Stimulated activated CD4-positive, alpha-beta T cell treated with anti-CD3 and anti-CD28 coated beads, Interleukin-4, amount 100 ng/mL, for 4 hours (primary cell): ENCODE data around the gene ALOXE3.

Experiments used
- DNase-seq, 2 experiments: peaks; one replicate each; pipeline ENCODE4 v3.0.0-alpha.2; 2020

ALOXE3 gene

DNA sequence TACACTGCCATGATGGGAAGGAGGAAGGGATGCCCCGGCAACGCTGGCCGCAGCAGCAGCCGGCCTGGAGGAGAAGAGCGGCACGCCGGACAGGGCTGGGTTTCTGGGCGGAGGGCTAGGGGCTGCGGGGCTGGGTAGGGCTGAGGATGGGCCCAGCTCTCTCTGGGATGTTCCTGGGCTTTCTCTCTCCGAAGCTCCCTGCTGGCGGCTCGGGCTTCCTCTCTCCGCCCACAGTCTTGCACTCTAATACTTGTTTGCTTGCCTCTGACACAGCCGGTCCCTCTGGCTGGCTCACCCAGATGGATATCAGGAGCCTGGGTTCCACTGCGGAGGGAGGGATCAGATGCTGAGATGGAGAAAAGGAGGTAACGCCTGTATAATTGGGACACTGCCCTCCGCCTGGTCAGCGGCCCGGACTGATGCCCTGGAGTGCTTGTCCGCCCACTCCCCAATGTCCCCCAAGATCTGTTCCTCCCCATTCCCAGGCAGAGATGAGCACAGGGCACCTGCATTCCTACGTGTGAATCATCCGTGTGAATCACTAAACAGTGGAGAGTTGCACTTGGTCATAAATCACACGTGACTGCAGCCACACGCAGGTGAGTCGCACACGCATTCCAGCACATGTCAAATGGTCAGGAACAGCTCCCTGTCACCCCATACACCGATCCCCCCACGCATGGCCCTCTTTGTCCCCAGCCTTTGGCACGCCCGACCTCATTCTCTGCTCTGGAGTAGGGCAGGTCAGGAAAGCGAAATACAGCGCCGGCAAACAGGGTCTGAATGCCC, at the start of gene ALOXE3:
ALOXE3 (minus strand) TSS at position 535 of the 789 bp plus-strand sequence; CDS start at position 11, 524 bp downstream.
- DNase-seq: peak in 1 of 2 experiments; percentile 50

DNA sequence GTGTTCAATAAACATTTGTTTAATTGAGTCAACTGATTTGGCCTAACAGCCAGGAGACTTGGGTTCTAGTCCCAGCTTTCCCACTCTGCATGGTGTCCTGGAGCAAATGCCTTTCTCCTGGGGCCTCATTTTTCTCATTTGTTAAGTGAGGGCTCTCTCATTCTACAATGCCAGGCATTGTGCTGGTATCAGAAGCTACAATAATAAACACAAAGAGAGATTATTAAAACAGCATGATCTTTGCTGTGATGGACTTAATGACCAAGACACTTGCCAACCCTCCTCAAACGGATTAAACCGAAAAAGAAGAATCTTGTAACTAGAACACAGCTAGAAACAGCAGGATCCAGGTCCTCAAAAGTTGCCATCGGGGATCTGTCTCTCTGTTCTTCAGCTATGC, 49.2 kb upstream of the ALOXE3 start:
- DNase-seq: no peak

DNA sequence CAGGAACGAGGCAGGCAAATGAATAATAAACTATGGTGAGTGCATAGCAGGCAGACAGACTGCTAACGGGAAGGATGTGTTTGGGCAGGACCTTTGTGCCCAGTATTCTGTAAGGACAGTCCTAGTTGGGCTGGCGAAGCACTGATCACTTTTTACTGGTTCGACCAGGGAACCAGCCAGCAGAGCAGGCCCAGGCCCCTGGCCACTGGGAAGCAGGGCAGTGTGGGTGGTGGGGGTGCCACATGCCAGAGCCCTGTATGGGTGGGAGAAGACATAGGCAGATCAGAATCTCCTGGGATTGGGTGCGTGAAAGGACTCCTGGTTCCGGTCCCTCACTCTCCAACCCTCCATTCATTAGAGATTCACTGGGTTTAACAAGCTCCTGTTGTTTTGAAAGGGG, 48.4 kb upstream of the ALOXE3 start:
- DNase-seq: no peak

DNA sequence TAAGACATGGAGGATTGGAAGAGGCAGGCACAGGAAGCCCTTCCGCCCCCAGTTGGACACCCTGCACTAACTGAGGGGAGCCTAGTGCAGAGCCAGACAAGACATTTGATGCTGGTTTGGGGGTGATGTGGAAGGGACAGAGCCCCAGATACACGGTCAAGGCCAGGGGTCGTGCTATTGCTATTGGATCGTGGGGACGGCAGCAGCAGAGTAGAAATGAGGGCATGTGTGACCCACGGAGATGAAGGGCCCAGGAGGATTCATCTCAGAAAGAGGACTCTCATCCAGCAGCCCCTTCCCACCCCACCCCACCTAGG, 46.5 kb upstream of the ALOXE3 start:
- DNase-seq: no peak

DNA sequence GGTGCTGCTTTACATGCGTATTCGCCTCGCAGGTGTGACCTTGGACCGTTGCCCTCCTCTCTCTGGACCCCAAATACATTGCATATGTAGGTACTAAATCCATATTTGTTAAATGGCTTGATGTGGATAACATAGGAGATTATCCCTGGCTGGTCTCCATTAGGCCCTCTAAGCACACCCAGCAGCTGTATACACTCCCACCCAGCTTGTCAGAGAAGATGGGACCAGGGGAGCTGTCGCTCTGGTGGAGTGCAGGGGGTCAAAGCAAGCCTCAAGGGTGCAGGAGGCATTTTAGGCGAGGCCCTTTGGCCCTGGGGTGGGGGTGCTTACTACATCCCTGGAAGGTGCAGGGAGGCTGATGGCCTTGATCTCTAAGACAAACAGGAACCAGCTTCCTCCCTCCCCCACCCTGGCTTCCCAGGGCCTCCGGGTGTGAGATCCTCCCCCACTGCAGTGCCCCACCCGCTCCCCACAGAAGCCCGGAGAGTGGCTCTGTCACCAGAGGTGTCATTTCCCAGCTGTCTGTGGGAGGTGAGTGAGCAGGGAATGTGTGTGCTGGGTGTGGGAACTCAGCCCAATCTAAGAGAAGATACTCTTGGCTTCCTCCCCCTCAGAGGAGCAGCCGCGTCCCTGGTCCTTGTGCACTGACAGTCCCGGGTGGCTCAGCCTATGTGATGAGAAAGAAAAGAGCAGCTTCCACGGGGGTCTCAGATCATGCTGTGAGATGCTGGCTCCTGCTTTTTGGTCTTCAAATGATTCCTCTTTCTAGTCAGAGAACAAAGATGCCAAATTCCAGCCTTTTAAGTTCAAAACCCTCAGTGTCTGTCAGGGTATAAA, 45.9 kb upstream of the ALOXE3 start:
- DNase-seq: peak; percentile 60 to 62

DNA sequence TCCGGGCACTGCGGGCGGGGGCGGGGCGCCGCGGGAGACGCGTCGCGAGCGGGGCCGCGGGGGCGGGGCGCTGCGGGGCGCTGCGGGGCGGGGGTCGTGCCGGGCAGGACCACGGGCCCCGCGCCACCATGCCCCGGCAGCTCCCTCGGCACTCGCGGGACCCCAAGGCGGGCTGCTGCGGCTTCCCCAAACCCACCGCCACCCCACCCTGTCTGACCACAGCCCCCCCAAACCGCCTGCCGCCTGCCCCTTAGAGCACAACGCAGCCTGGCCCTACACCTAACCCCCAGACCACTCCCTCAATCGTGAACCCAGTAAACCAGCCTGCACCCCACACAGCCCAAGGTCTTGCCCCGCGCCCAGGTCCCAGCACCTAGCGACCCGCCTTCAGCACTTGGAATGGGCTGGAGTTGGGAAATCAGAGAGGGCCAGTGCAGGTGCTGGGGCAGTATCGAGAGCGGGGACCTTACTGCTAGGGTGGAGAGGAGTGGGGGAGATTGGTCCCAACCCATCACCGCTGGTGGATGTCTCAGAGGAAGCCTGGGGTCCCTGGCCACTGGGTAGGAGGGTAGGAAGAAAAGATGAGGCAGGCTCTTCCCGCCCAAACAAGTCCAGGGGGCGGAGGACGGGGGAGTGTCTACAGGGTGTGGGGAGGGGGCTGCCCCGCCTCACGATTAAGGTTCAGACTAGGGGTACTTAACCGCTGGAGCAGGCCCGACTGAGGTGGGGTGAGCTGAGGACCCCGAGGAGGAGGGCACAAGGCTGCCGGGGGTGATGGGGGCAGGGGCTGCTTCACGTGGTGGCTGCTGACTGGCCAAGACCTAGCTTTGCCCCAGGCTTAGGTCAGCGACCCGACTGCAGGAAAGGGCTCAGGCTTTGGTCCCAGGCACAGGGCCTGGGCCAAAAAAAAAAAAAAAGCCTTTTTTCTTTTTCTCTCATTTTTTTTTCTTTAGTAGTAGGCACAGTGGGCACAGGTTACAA, 45.0 kb upstream of the ALOXE3 start:
- DNase-seq: no peak

DNA sequence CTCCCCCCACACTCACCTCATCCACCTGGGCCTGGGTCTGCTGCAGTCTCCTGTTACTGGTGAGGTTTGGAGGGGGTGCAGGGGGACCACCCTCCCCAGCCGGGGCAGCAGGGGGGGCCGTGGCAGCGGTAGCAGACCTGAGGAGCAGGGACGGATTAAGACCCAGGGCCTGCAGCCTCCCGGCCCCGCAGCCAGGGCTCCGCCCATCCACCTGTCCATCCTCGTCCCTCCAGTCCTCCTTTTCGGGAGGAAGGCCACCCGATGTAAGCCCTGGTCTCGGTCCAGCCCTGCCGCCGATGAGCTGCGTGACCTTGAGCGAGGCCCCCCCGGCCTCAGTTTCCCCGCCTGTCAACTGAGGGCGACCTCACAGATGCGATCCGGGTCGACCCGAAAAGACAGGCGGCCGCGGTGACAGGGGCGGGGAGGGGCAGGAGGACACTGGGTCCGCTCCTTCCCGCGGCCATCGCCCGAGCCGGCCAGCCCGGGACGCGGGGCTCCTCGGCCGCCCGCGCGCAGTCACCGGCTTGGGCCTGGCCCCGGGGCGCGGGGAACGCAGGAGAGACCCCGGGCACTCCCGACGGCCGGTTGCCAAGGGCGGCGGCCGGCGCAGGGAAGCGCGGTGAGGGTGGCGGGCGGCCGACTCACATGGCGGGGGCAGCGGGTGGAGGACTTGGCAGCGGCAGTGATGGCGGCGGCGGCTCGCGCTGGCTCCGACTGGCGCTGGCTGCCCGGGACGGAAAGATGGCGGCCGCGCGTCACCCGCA, 44.1 kb upstream of the ALOXE3 start, which contains the start of gene VAMP2:
VAMP2 (minus strand) TSS at position 716 of the 764 bp plus-strand sequence; CDS start at position 647, 69 bp downstream.
- peak; percentile 75 to 82 for DNase-seq

DNA sequence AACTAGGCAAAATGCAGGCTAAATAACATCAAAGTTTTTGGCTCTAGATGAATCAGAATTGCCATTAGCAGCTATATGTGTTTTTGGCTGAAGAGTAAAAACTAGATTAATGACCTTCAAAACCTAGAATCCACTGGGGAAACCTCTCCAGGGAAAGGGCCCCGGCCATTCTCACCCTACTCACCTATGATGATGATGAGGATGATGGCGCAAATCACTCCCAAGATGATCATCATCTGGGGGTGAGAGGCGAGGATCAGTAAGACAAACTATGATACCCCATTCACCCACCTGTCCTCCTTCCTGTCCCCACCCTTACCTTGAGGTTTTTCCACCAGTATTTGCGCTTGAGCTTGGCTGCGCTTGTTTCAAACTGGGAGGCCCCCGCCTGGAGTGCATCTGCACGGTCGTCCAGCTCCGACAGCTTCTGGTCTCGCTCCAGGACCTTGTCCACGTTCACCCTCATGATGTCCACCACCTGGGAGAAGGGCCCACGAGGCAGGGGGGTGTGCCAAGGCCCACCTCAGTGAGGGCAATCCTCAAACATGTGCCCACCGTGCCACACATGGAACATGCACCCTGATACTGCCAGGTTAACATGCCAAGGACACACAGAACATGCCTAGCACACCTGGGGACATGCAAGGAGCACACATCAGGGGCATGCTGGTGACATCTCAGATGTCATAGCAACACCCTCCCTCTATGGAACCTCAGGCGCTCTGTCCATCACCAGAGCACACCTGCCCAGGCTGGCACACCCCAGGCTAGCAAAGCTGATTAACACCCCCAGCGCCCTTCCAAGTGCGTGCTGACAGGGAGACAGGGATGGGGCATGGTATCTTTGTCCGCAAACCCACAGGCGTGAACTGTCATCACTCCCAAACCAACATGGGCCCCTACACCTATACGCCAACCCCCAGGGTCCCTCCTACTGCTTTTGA, 43.2 kb upstream of the ALOXE3 start:
- DNase-seq: no peak

DNA sequence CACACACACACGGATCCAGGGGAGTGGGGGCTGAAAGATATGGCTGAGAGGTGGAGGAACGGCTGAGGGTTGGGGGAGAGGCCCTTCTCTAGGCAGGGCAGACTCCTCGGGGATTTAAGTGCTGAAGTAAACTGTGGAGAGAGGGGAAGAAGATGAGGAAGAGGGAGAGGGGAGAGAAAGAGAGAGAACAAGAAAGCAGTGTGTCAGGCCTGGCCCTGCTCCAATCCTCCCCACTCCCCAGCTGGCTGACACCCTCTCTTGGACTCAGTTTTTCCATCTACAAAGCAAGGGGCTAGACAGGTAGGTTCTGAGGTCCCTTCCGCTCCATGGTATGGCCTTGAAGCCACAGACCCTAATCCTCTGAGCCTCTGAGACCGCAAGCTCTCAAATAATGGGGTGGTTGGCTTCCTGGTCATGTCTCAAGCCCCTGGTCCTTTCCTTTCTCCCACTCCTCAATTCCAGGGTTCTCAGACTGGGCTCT, 42.5 kb upstream of the ALOXE3 start:
- no peak for DNase-seq

DNA sequence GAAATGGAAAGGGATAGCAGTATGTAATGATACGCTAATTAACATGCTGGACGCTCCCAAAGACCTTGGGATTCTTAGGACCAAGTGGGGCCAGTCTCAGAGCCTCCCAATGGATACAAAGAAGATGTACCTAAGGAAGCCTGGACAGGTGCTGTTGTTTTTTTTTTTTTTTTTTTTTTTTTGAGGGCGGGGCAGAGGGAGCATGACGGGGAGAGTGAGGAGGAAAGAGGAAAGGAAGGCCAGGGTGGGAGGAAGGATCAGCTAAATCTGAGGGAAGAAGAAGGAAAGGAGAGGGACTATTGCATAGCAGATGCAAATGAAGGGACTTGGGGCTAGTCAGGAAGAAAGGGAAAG, 41.9 kb upstream of the ALOXE3 start:
- DNase-seq: no peak

DNA sequence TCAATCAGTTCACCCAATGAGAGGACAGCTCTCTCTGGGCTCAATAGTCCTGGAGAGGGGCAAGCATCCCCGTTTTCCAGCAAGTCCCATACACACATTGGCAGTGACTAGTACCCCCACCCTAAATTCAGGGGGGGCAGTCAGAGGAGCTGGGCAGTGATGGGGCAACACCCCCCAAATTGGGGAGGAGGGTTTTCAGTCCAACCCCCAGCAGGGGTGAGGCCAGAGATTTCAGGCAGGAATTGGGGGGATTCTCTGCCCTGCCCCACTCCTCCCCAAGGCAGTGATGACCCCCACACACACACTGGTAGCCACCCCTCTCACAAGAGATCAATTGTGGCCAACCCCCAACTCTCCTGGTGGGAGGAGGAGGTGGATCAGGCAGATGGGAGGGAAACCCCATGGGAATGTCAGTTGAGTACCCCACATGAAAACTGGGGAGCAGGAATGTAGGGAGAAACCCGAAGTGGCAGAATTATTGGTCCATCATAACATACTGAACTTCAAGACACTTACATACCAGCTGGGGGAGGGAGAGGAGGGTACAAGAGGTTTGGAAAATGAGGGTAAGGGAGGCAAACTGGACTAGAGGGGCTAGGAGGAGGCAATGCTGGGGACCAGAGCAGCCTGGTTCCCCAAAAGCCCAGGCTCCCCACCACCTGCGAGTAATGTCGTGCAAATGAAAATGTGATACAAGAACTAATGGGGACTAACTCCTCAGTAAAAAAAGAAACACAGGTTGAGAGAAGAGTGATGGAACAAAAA, 41.3 kb upstream of the ALOXE3 start:
- no peak for DNase-seq

DNA sequence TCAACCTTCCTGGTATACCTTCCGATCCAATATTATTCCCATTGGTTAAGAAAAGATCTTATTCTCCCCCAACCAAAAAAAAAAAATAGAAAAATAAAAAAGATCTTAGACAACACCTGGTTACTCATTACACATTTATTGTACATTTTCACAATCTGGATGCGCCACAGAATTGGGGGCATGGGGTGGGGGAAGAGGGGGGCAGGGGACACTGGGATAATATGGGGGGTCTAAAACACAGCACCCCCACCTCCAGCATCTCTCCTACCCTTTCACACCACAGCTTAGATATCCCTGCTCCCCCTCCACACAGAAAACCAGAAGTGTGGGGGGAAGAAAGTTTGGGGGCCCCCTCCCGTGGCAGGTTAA, 40.7 kb upstream of the ALOXE3 start:
- no peak for DNase-seq

DNA sequence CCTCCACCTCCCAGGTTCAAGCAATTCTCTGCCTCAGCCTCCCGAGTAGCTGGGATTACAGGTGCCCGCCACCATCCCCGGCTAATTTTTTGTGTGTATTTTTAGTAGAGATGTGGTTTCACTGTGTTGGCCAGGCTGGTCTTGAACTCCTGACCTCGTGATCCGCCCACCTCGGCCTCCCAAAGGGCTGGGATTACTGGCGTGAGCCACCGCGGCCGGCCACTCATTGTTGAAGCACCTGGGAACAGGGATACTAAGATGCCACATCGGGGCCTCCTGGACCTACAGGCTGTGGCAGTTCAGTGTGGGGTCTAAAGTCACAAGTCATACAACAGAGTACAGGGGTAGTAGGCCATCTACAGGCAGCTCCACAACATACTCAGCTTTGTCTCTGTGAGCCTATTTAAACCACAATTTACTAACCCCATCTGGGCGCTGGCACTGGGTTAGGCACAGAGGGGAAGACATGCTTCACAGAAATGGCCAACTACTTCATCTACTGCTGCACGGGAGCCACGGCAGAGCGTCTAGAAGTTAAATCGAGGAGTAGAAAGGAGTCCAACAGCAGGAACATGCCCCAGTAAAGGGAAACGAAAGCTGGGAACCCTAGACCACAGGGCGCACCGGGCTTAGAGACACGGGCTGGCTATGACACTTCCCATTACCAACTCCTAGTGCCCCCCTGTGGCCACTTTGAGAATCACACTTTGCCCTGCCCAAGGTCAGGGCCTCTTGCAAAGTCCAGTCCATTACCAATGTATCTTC, 40.1 kb upstream of the ALOXE3 start:
- peak; percentile 77 to 78 for DNase-seq

DNA sequence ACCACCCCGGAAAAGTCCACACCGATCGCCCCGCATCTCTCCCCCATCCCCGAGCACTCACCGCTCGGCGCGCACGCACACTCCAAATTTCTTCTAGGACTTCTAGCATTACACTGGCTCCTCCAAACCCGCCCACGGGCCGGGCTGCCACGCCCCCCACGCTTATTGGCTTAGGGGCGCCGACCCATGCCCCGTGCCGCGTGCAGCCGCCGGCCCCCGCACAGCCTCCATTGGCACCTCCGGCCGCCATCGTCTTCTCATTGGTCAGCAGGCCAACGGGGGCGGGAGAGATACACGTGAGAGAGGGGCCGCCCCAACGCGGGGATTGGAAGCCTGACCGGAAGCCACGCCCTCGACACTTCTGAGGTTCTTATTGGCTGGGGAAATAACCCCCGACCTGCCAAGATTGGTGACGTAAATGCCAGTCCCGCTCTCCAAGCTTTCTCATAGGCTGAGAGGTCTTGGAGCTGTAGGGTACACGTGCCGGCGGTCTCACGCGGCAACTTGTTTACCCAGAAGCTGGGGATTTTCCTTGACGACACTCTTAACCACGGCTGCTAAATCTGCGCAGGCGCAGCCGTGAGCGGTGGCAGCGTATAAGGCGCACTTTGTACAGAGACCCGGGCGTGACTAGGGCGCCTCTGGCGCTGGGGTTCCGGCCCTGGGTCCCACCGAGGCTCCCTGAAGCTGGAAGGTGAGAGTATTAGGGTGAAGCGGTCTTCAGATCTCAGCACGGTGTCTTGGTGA, 38.1 kb upstream of the ALOXE3 start:
- DNase-seq: peak; percentile 99 to 100

DNA sequence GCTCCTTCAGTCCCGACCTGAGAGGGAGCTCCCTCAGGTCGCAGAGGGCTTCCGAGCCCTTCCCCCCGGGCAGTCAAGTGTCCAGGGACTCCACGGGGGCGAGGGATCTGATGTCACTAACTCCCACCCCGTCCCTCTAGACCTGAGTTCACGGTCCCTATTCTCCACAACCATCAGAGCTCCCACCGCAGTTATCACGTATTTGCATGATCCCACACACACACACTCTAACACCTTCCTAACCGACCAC, 37.6 kb upstream of the ALOXE3 start:
- DNase-seq: no peak

DNA sequence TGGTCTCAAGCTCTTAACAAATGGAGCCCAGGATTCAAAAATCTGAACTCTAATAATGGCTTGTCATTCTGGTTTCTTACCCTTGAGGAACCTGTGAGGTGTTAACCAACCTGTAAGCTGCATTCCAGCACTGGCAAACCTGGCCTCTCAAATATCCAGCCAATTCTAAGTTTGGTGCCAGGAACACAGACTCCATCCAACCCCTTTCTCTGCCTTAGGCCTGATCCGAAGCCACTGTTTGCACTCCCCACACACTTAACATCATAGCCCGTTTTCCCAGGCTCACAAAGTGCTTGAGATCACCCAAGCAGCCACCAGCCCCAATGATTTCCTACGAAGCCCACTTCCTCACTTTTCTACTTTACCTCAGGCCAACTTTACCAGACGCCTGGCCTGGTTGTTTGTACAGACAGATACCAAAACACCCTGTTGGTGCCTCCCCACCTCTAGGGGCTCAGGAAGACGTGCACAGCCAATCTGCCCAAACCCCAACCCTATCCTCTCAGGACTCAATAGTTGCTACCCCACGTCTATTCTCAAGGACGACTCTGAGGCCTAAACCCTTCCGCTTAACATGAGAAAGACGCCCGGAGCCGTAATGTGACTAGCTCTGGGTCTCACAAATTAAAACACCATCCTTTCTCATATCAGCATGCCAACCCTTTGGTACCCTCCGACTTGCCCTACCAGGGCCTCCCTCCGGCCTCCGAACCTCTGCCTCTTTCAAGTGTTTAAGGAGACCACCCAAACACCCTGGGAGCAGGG, 37.1 kb upstream of the ALOXE3 start:
- DNase-seq: no peak

DNA sequence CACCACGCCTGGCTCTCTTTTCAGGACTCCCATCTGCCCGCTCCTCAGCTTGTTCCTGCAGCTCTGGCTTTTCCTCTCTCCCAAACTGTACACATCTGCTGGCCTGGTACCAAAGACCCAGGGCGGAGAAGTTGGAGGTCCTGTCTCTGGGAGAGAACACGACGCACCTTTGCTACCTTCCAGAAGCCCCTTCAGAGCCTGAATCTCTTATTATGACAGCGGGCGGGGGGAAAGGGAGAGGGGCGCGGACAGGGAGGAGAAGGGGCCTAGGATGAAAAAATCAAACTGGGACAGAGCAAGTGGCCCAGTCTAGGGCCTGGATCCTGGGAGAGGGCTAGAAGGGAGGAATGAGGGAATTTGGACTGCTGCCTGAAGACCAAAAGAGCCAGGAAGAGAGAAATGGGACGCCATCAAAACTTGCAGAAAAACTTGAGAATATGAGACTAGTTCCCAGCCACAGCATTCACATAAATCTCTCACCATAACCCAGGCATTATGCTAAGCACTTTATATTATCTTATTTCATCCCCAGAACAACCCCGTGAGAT, 36.4 kb upstream of the ALOXE3 start:
- DNase-seq: no peak
